AG09309 (cell line): ENCODE measurements around the gene MEIS3.
"Not testable (repeated sequence)": the region's sequence is repeated elsewhere in the genome, so short reads cannot be mapped to it uniquely, and the experiment has no call there.

Experiments used
- DNase-seq: peaks from one replicate; pipeline ENCODE4 v3.0.0-alpha.2; 2010; ENCODE audit warnings: low read depth
- H3K4me3 ChIP-seq: 2 replicates; pipeline ENCODE4 v1.5.1; 2011; ENCODE audit warnings: mild to moderate bottlenecking, low read depth, low read length, moderate library complexity; ENCODE audit not compliant: control insufficient read depth
- TF ChIP-seq, protein P1 (sequence below): IDR thresholded peaks from 2 replicates; pipeline ENCODE4 v1.5.1; 2011; ENCODE audit warnings: mild to moderate bottlenecking, low read depth, low read length, inconsistent platforms; ENCODE audit not compliant: insufficient read depth, control insufficient read depth; ENCODE audit errors: missing control alignments

The MEIS3 gene

DNA sequence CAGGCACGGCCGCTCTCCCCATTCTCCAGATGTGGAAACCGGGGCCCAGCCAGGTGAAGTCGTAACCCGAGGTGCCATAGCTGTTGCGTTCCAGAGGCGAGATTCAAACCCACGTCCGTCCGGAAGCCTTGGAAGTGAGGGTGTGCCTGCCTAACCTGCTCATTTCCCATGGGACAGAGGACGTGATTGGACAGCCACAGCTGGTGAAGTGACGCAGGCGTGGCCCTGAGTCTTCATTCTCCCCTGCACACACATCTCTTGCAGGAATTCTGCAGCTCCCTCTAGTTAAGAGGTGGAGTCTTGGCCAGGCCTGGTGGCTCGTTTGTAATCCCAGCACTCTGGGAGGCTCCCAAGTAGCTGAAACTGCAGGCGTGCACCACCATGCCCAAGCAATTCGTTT lies 16.8 kb downstream of the MEIS3 start:
- H3K4me3 ChIP-seq = no peak overlapping the region
- TF ChIP-seq, protein P1, sequence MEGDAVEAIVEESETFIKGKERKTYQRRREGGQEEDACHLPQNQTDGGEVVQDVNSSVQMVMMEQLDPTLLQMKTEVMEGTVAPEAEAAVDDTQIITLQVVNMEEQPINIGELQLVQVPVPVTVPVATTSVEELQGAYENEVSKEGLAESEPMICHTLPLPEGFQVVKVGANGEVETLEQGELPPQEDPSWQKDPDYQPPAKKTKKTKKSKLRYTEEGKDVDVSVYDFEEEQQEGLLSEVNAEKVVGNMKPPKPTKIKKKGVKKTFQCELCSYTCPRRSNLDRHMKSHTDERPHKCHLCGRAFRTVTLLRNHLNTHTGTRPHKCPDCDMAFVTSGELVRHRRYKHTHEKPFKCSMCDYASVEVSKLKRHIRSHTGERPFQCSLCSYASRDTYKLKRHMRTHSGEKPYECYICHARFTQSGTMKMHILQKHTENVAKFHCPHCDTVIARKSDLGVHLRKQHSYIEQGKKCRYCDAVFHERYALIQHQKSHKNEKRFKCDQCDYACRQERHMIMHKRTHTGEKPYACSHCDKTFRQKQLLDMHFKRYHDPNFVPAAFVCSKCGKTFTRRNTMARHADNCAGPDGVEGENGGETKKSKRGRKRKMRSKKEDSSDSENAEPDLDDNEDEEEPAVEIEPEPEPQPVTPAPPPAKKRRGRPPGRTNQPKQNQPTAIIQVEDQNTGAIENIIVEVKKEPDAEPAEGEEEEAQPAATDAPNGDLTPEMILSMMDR = no peak
- DNase-seq = no peak

DNA sequence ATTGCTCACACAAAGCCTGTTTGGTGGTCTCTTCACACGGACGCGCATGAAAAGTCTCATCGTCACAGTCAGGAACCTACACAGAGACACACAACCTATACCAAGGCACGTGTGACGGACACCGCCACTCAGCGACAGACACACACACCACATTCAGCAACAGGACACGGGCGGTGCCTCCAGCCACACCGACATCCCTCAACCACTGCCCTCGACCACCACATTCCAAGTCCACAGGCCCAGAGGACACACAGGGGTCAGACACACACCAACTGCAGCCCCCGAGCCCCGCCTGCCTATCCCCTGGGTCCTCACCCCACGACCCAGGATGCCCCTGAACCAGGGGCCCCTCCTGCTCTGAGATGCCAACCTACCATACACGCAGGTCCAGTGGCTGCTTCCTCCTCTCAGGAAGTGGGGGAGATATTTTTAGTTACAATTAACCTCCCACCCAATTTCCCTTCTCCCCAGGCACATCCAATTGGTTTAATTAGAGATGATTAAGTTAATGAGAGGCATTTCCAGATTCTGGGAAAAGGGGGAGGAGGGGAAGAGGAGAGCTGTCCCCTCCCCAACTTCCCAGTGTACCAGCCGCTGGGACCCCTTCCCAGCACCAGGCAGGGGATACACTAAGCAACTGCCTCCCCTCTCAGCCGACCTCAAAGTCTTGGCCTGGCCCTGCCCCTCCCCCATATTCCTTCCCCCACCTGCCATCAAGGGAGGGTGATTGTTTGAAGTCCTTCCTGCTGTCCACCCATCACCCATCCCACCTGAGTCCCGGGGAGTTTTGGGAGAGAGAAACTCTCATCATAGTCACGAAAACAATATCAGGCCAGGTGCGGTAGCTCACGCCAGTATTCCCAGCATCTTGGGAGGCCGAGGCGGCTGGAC lies 20.4 kb downstream of the MEIS3 start:
- no peak for DNase-seq
- H3K4me3 ChIP-seq = no peak overlapping the region
- TF ChIP-seq, protein P1 = no peak

DNA sequence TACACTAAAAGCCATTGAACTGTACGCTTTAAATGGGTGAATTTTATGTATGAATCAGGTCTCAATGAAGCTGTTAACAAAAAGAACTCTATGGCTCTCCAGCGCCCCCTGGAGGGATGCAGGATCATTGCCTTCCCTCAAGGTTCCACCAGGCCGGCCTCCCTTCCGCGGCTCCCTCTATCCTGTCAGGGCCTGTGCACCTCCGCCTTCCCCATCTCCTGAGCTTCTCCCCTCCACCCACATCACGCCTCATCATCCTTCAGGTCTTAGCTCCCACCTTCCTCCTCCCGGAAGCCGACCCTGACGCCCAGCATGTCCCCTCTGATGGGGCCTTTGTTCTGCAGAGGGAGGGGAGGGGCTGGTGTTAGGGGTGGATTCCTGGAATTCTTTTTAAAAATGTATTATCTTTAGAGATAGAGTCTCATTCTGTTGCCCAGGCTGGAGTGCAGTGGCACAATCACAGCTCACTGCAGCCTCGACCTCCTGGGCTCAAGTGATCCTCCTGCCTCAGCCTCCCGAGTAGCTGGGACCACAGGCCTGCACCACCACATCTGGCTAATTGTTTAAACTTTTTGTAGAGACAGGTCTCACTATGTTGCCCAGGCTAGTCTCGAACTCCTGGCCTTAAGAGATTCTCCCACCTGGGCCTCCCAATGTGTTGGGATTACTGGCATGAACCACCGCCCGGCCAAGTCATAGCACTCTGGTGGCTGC lies 27.7 kb downstream of the MEIS3 start:
- TF ChIP-seq, protein P1 = peak; percentile 88
- no peak overlapping the region for H3K4me3 ChIP-seq
- DNase-seq = peak; percentile 21

DNA sequence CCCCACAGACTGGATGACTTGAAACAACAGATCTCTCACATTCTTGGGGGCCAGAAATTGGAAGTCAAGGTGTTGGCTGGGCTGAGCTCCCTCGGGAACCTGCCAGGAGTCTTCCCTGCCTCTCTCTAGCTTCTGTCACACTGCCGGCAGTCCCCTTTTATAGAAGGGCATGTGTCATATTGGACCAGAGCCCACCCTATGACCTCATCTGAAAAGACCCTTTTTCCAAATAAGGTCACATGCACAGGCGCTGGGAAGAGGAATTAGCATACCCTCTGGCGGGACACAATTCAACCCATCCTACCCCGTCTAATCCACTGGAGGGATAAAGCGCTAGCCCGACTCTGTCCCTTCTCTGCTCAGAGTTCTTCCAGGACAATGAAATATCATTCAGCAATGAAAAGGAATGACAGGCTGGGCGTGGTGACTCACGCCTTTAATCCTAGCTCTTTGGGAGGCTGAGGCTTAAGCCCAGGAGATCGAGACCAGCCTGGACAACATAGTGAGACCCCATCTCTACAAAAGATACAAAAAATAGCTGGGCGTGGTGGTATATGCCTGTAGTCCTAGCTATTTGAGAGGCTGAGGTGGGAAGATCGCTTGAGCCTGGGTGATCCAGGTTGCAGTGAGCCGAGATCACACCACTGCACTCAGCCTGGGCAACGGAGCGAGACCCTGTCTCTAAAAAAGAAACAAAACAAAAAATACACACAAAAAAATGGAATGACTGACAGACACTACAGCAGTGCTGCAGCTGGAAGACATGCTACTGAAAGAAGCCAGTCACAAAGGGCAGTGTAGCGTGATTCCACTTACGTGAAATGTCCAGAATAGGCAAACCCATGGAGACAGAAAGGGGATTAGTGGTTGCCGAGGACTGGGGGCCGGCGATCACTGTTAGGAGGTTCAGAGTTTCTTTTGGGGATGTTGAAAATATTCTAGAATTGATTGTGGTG lies 28.5 kb downstream of the MEIS3 start:
- TF ChIP-seq, protein P1 = no peak
- no peak overlapping the region for H3K4me3 ChIP-seq
- DNase-seq = no peak

DNA sequence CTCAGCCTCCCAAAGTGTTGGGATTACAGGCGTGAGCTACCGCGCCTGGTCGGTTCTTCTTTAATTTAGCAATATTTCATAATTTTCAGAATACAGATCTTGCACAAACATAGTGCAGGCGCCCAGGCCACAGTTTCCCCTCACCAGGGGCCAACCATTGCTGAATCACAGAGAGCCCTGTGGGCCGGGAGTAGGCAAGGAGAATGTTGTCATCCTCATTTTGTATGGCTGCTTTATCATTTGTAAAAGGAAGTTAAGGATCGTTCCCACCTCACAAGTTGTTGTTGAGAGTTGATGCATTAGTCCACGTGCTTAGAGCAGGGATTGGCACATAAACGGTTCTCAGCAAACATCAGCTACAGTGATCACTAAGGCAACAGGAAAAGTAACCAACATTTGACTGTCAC lies 30.2 kb downstream of the MEIS3 start:
- H3K4me3 ChIP-seq = no peak overlapping the region
- no peak for DNase-seq
- TF ChIP-seq, protein P1 = no peak

DNA sequence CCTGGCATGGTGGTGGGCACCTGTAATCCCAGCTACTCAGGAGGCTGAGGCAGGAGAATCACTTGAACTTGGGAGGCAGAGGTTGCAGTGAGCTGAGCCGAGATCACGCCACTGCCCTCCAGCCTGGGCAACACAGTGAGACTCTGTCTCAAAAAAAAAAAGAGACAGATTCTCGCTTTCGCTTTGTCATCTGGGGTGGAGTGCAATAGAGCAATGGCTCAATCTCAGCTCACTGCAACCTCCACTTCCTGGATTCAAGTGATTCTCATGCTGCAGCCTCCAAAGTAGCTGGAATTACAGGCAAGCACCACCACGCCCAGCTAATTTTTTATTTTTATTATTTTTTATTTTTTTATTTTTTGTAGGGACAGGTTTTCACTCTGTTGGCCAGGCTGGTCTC lies 30.6 kb downstream of the MEIS3 start:
- DNase-seq, H3K4me3 ChIP-seq: not testable (repeated sequence)

DNA sequence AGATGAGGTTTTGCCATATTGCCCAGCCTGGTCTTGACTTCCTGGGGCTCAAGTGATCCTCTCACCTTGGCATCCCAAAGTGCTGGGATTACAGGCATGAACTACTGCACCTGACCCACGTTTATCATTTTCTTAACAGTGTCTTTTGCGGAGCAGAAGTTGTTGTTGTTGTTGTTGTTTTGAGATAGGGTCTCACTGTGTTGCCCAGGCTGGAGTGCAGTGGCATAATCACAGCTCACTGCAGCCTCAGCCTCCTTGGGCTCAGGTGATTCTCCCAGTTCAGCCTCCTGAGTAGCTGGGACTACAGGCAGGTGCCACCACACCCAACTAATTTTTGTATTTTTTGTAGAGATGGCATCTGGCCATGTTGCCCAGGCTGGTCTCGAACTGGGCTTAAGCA lies 31.7 kb downstream of the MEIS3 start:
- DNase-seq, H3K4me3 ChIP-seq: not testable (repeated sequence)

DNA sequence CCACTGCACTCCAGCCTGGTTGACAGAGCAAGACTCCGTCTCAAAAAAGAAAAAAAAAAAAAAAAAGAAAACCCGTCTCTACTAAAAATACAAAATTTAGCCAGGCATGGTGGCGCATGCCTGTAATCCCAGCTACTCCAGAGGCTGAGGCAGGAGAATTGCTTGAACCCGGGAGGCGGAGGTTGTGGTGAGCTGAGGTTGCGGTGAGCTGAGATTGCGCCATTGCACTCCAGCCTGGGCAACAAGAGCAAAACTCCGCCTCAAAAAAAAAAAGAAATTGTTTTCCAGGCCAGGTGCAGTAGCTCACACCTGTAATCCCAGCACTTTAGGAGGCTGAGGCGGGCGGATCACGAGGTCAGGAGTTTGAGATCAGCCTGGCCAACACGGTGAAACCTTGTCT lies 32.7 kb downstream of the MEIS3 start:
- not testable (repeated sequence) for DNase-seq, H3K4me3 ChIP-seq

DNA sequence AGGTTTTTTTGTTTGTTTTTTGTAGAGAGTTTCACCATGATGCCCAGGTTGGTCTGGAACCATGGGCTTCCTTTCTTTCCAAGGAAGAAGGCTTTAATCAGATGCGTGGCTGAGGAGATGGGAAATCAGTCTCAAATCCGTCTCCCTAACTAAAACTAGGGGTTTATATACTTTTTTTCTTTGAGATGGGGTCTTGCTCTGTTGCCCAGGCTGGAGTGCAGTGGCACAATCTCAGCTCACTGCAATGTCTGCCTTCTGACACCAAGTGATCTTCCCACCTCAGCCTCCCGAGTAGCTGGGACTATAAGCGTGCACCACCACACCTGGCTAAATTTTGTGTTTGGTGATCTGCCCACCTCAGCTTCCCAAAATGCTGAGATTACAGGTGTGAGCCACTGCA lies 34.8 kb downstream of the MEIS3 start:
- H3K4me3 ChIP-seq, DNase-seq: not testable (repeated sequence)

DNA sequence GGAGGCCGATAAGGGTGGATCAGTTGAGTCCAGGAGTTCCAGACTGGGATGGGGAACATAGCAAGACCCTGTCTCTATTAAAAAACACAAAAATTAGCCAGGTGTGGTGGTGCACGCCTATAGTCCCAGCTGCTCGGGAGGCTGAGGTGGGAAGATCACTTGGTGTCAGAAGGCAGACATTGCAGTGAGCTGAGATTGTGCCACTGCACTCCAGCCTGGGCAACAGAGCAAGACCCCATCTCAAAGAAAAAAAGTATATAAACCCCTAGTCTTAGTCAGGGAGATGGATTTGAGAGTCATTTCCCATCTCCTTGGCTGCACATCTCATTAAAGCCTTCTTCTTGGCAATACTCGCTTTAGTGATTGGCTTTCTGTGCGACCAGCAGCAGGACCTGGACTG lies 35.4 kb downstream of the MEIS3 start:
- H3K4me3 ChIP-seq, DNase-seq: not testable (repeated sequence)
